LNCaP clone FGC (cell line): ENCODE results near the gene PDE8A.

ENCODE experiments used
- DNase-seq: peaks from one replicate; pipeline ENCODE4 v3.0.0-alpha.2; 2011; ENCODE audit warnings: low read depth
- H3K4me3 ChIP-seq: 2 replicates; pipeline ENCODE4 v1.5.1; 2011; ENCODE audit warnings: mild to moderate bottlenecking, low read depth, low read length, control low read depth
- CTCF ChIP-seq: IDR thresholded peaks from 2 replicates; pipeline ENCODE4 v1.5.1; 2012; ENCODE audit warnings: mild to moderate bottlenecking; ENCODE audit not compliant: control insufficient read depth, insufficient read depth; ENCODE audit errors: extremely low read depth

PDE8A gene

GRCh38 chr15:85125056-85125661 is 143.5 kb downstream of the PDE8A start:
- H3K4me3 ChIP-seq: no peak overlapping the region
- DNase-seq: no peak
- TF ChIP-seq CTCF: no peak

DNA sequence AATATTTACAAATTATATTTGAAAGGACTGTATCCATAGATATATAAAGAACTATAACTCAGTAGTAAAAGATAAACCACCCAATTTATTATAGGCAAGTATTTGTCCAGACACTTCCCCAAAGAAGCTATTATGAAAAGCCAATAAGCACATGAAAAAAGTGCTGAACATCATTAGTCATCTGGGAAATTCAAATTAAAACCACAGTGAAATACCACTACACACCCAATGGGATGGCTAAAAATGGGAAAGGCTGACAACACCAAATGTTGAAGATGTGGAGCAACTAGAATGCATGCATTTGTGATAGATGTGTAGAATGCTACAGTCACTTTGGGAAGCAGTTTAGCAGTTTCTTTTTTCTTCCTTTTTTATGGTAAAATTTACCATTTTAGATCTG is 147.0 kb downstream of the PDE8A start:
- no peak overlapping the region for H3K4me3 ChIP-seq
- no peak for TF ChIP-seq CTCF
- DNase-seq: no peak

DNA sequence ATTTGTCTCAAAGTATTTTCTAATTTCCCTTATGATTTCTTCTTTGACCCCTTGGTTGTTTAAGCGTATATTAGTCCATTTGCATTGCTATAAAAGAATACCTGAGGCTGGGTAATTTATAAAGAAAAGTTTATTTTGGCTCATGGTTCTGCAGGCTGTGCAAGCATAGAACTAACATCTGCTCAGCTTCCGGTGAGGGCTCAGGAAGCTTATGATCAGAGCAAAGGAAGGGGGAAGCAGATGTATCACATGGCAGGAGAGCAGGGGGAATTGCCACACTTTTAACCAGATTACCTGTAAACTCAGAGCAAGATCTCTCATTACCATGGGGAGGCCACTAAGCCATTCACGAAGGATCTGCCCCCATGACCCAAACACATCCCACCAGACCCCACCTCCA is 148.2 kb downstream of the PDE8A start:
- no peak for TF ChIP-seq CTCF
- no peak for DNase-seq
- no peak overlapping the region for H3K4me3 ChIP-seq

DNA sequence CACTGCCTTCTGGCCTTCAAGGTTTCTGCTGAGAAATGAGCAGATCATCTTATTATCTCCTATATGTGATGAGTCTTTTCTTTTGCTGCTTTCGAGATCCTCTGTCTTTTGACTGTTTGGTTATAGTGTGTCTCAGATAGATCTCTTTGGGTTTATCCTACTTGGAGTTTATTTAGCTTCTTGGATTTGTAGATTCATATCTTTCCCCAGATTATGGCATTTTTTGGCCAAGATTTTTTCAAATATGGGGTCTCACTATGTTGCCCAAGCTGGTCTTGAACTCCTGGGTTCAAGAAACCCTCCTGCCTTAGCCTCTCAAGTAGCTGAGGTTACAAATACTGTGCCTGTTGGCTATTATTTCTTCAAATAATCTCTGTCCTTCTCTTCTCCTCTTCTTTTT is 150.3 kb downstream of the PDE8A start:
- no peak for TF ChIP-seq CTCF
- DNase-seq: no peak
- H3K4me3 ChIP-seq: no peak overlapping the region

DNA sequence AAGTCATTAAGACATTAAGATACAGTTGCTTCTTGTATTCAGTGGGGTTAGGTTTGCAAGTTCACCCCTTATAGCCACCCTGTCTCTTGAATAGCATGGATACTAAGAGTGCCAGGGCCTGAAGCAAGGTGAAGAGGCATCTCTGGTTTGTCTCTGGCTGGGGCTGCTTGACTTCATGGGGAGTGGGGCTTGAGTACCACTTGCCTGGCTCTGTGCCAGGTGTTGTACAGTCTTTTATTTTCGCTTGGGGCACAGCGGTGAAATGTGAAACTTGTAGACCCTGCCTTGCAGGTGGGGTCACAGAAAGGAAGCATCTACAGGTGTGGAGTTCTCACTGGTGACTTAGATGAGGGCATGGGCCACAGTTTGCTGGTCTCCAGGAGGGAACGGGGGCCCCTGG is 152.1 kb downstream of the PDE8A start:
- no peak for DNase-seq
- no peak overlapping the region for H3K4me3 ChIP-seq
- no peak for TF ChIP-seq CTCF

GRCh38 chr15:85137489-85138168 is 156.0 kb downstream of the PDE8A start:
- no peak overlapping the region for H3K4me3 ChIP-seq
- no peak for DNase-seq
- no peak for TF ChIP-seq CTCF

- H3K4me3 ChIP-seq: no peak overlapping the region
- DNase-seq: no peak
- TF ChIP-seq CTCF: no peak
These were observed 157.7 kb downstream of the PDE8A start for GRCh38 chr15:85139391-85139790.
